Activated CD4-positive, alpha-beta T cell treated with anti-CD3 and anti-CD28 coated beads, Interleukin-2, Interleukin-4, amounts not matched to agents 100 ng/mL and 50 ng/mL, durations not matched to agents 16 hours and 8 hours (primary cell): ENCODE results near the gene CARD19.
A peak's percentile ranks its signal among the peaks of the same experiment; 100 is the strongest.

Source experiments
- DNase-seq: peaks from one replicate; pipeline ENCODE4 v3.0.0-alpha.2; 2020; ENCODE audit warnings: low spot score

CARD19 gene

GRCh38 chr9:93120846-93121315 lies 24.9 kb downstream of the CARD19 start:
- DNase-seq = no peak

DNA sequence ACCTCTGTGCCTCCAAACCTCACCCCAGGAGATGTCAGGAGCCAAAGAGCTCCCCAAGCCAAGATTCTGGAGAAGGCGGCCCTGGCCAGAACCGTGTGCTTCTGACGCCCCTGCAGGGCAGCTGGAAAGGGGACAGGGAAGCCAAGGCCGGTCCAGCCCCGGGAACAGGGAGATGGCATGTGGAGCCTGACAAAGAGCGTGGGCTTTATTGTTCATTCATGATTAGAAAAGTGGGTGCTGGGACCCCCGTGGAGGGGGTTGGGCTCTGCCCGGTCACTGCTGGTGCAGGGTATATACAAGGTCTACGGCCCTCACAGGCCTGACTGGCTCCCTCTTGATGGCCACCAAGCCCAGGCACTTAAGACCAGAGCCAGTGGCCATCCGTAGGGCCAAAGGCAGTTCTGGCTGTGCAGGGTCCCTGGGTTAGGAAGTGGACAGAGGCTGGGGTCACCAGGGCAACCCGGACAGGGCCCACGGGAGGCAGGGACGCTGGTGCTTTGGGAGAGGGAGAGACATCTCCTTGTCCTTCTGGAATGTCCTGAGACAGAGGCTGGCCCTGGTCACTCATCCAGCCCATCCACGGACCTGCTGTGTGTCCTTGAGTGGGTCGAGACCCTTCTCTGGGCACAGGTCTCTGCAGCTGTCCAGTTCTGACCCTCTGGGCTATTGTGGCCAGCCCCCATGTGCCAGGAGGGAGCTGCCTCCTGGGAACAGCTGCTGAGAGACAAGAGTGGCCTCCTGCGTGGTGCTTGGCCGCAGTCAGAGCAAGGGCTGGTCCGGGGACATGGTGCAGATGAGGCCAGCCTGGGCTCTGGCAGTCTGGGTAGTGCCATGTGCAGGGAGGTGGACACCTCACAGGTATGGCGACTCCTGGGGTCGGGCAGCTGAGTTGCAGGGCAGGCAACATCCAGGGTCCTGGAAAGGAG lies 25.6 kb downstream of the CARD19 start:
- no peak for DNase-seq

GRCh38 chr9:93122721-93123221 lies 26.8 kb downstream of the CARD19 start:
- DNase-seq = no peak

DNA sequence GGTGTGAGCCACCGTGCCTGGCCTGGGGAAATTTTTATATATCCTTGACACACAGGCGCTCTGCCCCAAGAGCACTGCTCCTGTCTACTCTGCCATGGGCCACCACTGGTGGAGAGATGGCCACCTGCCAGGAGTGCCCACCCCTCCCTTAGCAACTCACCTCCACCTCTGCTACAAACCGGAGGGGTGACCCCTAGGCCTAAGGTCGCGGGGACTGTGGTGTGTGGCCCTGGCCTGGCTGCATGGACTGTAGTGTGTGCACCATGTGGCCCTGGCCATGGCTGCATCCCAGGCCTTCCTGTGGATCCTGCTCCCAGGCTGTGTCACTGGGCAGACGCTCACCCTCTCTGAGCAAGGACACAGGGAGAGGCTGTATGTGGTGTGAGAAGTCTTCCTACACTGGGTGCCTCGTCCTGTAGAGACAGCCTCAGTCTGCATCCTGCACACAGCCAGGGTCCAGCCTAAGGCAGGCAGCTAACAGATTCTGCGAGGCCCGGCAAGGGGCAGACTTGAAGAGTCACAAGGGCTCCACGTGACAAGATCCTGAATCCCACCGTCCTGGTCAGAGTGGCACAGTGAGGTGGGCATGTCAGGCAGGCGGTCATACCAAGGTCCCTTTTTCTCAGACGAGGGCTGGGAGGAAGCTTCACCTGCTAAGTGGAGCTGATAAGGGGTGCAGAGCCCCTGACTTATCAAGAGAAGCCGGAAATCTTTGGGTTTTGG lies 27.7 kb downstream of the CARD19 start:
- no peak for DNase-seq

DNA sequence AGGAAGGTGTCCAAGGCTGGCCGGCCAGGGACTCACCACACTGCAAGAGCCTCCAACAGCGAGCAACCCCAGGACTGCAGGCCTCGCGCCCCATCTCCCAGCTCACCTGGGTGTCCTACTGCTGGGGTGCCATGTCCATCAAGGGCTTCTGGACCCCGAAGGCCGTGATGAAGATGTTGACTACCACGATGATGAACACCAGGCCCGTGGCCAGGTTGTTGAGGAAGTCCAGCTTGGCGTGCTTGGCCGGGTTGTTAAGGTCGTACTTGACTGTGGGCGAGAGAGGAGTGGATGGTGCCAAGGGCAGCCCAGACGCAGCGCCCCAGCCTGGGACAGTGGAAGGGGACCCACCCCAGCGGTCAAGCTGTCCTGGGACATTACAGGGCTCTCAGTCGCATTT lies 28.8 kb downstream of the CARD19 start:
- DNase-seq = no peak

DNA sequence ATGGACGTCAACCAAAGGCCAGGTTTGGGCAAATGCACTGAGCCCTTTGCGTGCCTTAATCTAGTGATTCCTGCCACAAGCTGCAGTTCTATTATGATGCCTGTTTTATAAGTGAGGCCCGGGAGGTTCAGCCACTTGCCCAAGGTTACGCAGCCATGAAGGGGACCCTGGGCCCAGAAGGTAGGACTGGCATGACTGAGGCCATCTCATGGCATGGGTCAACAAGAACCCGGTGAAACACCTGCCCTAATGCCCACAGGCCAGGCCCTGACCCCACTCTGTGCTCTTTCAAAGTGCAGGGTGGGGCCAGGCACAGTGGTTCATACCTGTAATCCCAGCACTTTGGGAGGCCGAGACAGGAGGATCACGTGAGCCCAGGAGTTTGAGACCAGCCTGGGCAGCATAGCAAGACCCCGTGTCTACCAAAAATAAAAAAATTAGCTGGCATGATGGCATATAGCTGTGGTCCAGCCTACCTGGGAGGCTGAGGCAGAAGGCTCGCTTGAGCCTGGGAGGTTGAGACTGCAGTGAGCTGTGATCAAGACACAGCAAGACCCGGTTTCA lies 29.4 kb downstream of the CARD19 start:
- no peak for DNase-seq

GRCh38 chr9:93126151-93126781 lies 30.2 kb downstream of the CARD19 start:
- no peak for DNase-seq

GRCh38 chr9:93126825-93127368 lies 30.9 kb downstream of the CARD19 start:
- no peak for DNase-seq

DNA sequence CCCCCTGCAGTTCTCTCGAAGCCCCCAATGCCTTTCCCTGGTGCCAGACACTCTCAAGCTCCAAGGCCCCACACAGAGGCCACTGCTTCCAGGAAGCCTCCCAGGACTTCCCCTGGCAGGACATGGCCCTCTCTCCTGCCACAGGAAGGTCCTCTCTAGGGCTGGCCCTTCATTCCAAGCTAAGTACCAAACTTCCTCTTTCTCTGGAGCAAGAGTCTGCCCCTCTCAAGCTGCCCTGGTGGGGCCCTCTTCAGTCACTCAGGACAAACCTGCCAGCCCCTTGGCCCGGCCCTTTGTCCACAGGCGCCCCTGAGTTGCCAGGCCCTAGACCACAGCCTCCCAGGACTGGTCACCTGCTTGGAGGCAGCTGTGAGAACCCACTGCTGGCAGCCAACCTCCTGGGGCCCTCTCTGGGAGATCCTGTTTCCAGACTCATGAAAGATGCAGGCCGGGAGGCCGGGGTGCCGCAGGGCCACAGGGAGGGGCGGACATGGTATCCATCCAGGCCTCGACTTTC lies 31.4 kb downstream of the CARD19 start:
- DNase-seq = no peak

GRCh38 chr9:93128011-93128714 lies 32.1 kb downstream of the CARD19 start:
- DNase-seq = no peak

DNA sequence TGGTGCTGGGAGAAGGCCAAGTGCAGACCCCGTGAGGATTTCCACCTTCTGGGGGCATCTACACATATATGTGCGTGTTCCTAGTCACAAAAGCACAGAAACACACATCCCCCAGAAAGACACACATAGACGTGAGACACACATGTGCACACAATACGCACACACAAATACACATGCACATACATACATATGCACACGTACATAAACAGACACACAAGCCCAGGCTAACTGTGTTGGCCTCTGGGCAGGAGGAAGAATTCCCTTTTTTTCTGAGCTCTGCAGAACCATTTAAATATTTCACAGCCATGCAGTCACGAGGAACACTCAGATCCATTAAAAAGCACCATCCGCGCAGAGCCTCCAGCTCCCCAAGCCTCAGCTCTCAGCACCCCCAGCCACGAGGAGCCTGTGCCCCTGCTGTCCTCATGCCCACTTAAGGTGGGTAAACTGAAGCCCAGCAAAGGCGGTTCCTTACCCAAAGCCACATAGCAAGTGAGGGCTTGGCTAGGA lies 32.8 kb downstream of the CARD19 start:
- no peak for DNase-seq

GRCh38 chr9:93129286-93129685 lies 33.3 kb downstream of the CARD19 start:
- DNase-seq = no peak

DNA sequence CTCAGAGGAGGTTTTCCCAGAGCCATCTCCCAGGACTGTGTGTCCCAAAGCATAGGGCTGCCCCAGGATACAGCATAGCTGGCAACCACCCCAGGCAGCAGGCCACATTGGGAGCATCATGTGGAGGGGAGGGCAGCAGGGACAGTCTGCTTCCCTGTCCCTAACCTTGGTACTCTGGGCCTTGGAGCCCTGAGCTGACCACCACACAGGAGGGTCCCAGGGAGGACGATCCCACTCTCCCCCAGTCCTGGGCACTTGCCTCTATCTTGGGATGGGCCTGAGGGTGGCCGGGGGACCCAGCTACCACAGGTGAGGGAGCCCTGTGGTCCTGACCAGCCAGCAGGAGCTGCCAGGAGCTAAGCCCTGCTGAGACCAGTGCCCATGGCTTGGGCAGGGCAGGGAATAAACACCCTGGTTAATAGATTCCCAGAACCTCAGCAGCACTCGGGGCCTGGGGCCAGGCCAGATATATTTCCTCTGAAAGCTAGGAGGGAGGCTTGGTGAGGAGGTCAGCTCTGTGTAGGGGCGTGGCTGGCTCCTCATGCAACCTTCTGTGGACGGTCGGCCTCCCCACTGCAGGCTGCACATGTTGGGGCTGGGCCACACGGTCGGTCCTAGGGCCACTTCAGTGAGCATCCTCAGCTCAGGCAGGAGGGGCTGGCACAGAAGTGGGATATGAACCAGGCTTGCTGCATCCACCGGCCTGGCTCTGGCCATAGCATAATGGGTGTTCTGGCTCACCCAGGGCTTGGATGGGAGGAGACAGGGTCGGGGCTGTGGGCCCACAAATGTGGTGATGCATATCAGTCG lies 33.9 kb downstream of the CARD19 start:
- no peak for DNase-seq

DNA sequence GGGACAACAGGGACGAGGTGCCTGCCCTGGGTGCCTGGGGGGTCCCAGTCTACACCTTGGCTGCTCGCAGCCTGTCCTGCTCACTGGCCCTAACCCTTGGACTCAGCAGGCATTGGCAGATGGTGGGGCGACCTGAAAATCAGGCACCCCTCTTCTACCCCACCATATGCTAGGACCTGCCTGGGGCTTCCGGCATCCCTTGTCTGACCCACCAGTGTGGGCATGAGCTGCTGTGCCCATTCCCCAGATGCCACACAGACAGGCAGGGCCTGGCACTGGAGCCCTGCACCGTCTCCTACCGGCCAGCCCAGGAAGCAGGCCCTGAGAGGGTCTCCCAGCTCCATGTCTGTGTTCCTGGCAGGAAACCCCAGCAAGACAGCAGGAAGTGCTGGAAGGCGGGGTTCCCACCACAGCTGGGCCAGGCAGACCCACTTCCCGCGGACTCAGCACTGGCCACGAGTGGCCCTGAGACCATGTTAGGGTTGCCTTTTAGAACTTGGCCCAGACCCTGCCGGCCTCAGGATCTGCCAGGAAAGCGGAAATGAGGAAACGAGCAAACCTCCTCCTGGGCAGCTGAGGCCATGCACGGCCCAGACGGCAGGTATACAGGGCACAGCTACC lies 35.0 kb downstream of the CARD19 start:
- no peak for DNase-seq

- no peak for DNase-seq
Measured at GRCh38 chr9:93131599-93132286, 35.7 kb downstream of the CARD19 start.

- DNase-seq = no peak
Measured at GRCh38 chr9:93132287-93132927, 36.4 kb downstream of the CARD19 start.

DNA sequence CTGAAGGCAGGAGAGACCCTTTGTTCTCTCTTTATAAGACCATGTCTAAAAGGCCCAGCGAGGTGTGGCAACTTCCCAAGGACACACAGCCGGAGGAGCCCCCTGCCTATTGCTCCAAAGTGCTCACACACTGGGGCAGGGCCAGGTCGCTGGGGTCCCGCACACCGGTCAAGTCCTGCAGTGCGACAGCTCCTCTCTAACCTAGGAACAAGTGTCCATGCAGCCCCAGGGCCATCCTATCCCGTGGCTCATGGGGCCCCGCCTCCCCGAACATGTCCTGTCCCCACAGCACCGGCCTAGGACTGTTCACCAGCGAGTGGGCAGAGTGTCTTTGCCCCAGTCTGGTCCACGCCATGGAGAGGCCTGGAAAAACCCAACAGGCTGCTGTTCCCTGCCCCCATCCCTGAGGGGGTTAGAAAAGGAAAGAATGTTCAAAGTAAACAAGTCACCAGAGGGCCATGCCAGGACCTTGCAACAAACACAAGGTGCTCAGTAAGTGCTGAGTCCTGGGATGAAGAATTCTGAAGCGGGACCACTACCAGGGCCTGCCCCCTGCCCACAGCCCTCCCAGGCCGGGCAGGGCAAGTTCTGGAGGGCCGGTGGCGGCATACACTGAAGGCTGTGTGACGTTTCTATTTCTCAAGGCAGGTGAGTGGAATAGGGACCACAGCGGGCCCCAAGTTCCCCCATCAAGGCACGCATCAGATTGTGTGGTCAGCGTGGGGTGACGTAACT lies 37.1 kb downstream of the CARD19 start:
- DNase-seq = peak; percentile 63

GRCh38 chr9:93133681-93134014 lies 37.6 kb downstream of the CARD19 start:
- no peak for DNase-seq
